PC-3 (cell line): ENCODE data around the gene GPATCH1.

Source experiments
- EZH2 ChIP-seq: fragments of 300-600 bp; sonication (generic); IDR thresholded peaks from one replicate; pipeline ENCODE4 v1.6.1; 2017; ENCODE audit warnings: antibody characterized with exemption, mild to moderate bottlenecking, low read length; ENCODE audit not compliant: unreplicated experiment
- EZH2phosphoT487 ChIP-seq: fragments of 300-600 bp; sonication (generic); IDR thresholded peaks from 2 replicates; pipeline ENCODE4 v1.6.1; 2018; ENCODE audit warnings: mild to moderate bottlenecking, antibody characterized with exemption, low read length, borderline replicate concordance
- TF ChIP-seq, protein P1 (sequence below): fragments of 300-600 bp; sonication (generic); conservative IDR thresholded peaks from 2 replicates; pipeline ENCODE4 v1.5.1; 2017; ENCODE audit warnings: antibody characterized with exemption, low read depth, mild to moderate bottlenecking, low read length

DNA sequence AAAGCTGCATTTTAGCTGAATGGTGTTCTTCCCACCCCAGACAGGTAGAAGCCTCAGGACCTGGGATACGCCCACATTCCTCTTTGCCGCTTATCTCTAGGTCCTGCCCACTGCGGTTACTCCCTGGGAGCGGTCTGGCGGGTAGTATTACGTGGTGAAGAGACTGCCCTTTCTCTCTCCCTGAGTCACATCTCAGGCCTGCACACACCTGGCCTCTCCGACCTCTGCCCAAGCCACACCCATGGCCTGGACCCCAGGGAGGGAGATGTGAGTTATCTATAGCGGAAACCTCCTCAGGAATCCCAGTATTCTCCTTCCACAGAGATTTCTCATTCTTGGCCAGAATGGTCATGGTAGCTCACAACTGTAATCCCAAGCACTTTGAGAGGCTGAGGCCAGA is 33.6 kb upstream of the GPATCH1 start:
- TF ChIP-seq, protein P1, sequence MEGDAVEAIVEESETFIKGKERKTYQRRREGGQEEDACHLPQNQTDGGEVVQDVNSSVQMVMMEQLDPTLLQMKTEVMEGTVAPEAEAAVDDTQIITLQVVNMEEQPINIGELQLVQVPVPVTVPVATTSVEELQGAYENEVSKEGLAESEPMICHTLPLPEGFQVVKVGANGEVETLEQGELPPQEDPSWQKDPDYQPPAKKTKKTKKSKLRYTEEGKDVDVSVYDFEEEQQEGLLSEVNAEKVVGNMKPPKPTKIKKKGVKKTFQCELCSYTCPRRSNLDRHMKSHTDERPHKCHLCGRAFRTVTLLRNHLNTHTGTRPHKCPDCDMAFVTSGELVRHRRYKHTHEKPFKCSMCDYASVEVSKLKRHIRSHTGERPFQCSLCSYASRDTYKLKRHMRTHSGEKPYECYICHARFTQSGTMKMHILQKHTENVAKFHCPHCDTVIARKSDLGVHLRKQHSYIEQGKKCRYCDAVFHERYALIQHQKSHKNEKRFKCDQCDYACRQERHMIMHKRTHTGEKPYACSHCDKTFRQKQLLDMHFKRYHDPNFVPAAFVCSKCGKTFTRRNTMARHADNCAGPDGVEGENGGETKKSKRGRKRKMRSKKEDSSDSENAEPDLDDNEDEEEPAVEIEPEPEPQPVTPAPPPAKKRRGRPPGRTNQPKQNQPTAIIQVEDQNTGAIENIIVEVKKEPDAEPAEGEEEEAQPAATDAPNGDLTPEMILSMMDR = no peak
- TF ChIP-seq EZH2 = no peak
- TF ChIP-seq EZH2phosphoT487 = no peak
